SW 1271 (cell line): ENCODE data around the gene USP43.
A peak's percentile ranks its signal among the peaks of the same experiment; 100 is the strongest.

Experiments
- DNase-seq, 2 experiments: peaks; one replicate each; lab custom pipeline; 2025; lab: John Stamatoyannopoulos, UW

Gene USP43

DNA sequence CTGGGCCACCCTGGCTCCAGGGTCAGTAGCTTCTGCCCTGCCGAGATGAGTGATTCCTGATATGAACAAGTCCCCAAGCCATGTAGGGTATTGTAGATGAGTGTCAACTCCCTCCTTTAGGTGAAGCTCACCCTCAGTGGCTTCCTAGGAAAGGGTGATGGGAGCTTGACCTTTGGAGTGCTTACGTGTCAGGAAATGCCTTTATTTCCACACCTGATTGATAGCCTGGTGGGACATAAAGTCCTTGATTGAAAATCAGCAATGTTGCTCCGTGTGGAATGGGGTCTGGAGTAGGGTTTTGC is 58.4 kb downstream of the USP43 start:
- DNase-seq = no peak

DNA sequence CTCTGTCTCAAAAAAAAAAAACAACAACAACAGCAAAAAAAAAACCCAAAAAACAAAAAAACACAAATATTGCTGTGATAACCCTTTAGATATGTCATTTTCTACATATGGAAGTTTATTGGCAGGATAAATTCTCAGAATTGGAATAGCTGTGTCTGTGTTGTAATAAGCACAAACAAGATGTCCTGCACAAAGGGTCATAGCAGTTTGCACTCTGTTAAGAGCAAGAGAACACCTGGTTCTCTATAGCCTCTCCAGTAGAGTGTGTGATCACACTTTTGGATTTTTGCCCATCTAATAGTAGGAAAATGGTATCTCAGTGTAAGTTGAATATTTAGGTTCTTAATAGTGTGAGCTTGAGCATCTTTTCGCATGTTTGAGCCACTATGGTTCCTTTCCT is 60.4 kb downstream of the USP43 start:
- no peak for DNase-seq

DNA sequence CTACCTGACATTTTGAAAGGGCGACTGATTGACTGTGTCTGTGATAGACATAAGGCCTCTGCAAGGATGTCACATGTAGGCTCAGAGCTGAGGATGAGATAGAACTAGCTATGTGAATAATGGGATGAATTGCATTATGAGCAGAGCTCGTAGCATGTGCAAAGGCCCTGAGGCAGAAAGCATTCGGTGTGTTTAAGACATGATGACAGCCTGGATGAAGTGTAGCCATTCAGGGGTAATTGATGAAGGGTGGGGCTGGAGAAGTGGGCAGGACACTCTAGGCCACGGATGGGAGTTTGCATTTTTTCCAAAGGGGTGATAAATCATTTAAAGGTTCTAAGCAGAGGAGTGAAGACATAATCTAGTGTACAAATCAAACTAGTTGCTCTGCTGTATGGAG is 62.6 kb downstream of the USP43 start:
- no peak for DNase-seq

DNA sequence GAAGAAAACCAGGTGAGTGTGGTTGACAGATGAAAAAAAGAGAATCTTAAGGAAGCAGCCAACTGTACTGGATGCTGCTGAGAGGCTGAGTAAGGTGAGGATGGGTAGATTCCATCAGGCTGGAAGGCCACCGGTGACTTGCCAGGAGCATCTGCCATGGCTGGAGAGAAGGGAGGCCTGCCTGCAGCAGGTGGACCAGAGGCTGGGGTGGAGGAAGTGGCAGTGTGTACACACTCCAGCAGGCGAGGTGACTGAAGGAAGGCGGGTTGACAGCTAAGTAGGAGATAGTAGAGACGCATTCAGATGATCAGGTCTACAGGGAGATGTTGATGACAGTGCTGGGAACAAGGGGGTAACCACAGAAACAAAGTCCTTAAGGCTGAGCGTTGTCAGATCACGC is 69.5 kb downstream of the USP43 start:
- no peak for DNase-seq

DNA sequence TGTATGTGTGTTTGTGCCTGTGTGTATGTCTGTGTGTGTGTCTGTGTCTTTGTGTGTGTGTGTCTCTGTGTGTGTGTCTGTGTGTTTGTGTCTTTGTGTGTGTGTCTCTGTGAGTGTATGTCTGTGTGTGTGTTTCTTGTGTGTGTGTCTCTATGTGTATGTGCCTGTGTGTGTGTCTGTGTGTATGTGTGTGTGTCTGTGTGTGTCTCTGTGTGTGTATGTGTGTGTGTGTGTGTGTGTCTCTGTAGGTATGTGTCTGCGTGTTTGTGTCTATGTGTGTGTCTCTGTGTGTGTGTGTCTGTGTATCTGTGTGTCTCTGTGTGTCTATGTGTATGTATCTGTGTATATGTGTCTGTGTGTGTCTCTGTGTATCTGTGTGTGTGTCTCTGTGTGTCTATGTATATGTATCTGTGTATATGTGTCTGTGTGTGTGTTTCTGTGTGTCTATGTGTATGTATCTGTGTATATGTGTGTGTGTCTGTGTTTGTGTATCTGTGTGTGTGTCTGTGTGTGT is 70.2 kb downstream of the USP43 start:
- DNase-seq = no peak

DNA sequence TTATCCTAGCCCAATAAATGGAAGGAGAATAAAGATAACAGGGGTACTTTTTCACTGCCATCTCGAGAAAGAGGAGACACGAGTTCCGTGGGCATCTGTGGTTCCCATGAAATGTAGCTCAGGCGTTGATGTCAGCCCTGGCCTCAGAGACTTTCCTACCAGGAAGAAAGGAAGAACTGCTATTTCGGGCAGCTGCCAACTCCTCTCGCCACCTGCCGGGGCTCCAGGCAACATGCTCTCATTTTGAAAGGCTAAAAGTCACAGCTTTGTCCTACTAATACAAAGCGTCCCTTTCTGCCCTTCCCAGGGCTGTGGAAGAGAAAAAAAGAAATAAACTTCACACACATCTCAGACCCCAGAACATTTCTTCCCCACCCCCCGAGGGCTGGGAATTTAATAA is 80.3 kb downstream of the USP43 start:
- no peak for DNase-seq

DNA sequence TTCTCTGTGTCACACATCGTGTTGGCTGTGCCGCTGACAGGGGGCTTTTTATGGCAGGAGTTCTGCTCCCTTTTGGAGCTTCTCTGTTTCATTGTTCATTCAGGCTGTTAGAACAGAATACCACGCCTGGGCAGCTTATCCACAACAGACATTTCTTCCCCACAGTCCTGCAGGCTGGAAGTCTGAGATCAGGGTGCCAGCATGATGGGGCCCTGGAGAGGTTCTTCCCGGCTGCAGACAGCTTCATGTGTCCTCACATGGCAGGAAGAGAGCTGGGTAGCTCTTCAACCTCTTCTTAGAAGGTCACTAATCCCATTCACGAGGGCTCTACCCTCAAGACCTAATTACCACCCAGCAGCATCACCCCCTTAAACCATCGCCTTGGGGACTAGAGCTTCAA is 81.0 kb downstream of the USP43 start:
- no peak for DNase-seq

DNA sequence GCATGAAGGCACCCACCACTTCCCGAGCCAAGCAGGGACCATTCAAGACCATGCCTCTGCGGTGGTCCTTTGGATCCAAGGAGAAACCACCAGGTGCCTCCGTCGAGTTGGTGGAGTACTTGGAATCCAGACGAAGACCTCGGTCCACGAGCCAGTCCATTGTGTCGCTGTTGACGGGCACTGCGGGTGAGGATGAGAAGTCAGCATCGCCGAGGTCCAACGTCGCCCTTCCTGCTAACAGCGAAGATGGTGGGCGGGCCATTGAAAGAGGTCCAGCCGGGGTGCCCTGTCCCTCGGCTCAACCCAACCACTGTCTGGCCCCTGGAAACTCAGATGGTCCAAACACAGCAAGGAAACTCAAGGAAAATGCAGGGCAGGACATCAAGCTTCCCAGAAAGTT is 82.7 kb downstream of the USP43 start:
- DNase-seq = no peak

DNA sequence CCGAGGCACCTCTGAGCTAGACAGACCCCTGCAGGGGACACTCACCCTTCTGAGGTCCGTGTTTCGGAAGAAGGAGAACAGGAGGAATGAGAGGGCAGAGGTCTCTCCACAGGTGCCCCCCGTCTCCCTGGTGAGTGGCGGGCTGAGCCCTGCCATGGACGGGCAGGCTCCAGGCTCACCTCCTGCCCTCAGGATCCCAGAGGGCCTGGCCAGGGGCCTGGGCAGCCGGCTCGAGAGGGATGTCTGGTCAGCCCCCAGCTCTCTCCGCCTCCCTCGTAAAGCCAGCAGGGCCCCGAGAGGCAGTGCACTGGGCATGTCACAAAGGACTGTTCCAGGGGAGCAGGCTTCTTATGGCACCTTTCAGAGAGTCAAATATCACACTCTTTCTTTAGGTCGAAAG is 83.2 kb downstream of the USP43 start:
- no peak for DNase-seq

DNA sequence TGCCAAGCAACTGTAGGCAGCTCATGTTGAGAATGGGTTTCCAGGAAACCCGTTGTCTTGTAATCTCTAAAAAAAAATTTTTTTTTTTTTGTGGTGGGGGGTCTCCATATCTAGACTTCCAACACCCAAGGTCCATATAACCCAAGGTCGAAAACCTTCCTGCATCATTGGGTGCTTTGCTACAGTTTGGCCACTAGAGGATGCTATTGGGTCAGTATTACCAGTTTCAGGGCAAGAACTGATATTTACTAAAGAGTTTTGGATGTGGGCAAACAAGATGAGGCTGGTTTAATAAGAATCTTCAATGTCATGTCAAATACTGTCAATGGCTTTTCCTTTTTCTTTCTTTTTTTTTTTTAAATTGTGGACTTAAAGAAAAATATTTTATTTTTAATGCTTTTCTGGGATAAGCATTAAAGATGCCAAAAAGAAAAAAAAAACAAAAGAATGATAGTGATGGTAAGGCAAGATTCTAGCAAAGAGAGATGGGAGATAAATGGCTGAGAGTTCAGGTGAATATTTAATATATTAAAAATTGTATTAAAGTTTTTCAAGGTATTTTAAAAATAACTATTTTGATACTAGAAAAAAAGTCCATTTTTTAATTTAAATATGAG is 83.8 kb downstream of the USP43 start:
- DNase-seq = peak in 1 of 2 experiments; percentile 58

DNA sequence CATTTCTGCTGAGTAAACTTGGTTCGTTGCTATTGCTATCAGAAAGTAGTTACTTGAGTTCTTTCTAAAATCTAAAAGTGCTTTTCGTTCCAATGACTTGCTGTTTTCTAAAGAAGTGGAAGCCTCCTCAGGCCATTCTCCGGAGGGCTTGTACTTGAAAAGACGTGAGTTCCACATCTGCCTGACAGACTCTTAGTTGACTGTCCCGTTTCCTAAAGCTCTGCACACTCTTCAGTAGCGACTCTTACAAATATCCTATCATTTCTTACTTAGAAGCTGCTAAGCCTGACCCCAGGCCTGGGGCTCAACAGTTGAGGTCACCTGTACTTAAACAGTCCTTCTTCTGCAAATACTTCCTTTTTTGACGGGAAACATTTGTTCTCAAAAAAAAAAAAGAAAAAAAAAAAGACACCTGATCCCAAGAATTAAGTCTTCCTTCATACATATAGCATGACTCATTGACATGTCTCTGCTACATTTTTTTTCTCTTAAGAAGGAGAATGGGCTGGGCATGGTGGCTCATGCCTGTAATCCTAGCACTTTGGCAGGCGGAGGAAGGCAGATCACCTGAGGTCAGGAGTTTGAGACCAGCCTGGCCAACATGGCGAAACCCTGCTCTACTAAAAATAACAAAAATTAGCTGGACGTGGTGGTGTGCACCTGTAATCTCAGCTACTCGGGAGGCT is 84.6 kb downstream of the USP43 start:
- DNase-seq = no peak

DNA sequence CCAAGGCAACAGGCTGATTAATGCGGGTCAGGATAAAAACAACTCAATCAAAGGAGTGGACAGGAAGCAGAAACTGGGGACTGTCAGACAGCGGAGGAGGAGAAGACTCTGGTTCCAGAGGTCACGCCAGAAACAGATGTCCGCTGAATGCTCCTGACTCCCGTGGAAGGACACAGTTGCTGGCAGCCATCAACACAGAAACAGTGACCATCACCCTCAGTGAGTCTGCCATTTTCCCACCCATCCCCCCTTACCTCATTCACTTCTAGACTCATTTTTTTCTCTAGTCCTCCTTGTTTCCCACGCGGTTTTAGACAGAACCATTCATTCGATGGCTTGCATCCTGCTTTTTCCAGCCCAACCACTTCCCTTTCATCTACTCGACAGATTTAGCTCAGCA is 105.2 kb downstream of the USP43 start:
- no peak for DNase-seq

DNA sequence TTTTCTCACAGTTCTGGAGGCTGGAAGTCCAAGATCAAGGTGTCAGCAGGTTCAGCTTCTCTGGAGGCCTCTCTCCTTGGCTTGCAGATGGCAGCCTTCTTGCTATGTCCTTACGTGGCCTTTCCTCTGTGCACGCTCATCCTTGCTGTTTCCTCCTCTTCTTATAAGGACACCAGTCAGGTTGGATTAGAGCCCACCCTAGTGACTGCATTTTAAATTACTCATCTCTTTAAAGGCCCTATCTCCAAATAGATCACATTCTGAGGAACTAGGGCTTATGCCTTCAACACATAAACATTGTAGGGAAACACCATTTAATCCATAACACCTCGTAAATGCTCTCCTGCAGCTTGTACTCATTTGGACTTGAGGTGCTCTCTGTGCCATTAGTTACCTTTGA is 109.8 kb downstream of the USP43 start:
- DNase-seq = no peak

DNA sequence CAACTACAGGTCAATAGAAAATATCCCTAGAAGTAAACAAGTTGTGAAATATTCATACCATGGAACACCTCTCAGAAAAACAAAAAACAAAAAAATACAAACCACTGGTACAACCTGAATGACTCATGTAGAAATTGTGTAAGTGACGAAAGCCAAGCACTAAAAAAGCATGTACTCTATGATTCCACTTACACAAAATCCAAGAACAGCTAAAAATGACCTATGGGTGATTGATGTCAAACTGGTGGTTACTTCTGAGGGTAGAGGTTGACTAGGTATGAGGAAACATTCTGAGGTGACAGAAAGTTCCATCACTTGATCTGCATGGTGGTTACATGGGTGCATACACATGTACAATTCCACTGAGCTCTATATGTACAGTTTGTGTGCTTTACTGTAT is 114.9 kb downstream of the USP43 start:
- no peak for DNase-seq

DNA sequence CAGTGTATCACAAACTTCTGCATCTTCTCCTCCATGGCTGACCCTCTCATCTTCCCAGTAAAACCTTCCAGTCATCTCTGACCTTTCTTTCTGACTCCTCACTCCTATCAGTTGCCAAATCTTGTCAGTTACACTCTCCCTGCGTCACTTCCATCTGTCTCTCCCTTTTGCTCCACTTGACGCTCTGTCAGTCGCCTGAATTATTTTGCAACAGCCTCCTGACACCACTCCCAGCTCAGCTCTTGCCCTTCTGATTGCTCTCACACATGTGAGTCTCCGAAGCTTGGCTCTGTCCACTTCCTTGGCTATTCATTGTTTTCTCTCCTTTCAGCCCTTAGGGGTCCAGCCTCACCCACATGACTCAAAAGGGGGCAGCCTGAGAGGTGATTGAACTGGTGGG is 118.3 kb downstream of the USP43 start:
- no peak for DNase-seq

DNA sequence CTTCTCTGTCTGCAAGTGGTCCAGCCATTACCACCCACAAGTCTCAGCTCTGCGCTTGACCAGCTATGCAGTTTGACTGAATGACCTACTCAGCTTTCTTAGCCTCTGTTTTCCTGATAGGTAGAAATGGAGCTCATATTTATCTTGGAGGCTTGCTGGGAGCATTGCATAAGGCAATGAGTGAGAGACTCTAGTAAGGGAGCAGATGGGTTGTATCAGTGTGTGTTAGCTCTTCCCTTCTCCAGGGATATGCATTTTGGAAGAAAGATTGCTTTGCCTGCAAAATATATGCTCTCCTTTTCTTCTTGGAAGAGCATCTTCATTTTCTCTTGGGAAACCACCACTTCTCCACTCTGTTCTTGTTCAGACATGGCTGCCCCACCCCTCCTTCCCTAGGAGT is 120.0 kb downstream of the USP43 start:
- no peak for DNase-seq

DNA sequence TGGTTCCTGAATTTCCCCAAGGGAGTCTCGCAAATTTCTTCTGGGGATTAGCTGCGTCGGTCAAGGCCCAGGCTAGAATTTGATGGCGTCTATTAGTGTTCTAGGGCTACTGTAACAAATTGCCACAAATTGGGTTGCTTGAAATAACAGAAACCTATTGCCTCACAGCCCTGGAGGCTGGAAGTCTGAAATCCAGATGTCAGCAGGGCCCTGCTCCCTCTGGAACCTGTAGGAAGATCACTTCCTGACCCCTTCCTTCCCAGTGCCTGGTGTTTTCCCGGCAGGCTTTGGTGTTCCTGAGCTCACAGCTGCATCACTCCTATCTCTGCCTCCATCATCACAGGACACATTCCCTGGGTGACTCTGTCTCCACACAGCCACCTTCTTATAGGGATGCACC is 121.7 kb downstream of the USP43 start:
- DNase-seq = no peak

DNA sequence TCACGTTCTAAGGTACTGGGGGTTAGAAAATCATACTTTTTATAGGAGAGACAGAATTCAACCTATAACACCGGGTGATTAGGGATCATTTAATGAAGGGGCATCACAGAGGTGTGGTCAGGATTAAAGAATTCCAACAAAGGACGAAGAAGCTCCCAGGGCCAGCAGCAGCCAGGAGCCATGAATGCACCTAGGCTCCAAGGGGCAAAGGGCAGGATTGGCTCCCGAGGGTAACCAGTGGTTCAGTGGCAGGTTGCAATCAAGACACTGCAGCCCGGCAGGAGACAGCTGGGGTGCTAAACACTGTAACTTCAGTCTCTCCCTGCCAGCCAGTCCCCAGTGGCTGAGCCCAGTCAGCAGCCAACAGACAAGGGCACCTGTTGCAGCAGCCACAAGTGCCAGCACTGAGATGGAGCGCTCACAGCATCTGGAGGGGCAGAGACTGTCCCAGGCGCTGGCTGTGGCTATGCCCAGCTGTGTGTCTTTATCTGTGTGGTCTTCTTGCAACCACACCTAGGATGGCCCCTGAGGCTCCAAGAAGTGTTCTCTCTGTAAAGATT is 122.2 kb downstream of the USP43 start:
- DNase-seq = no peak

DNA sequence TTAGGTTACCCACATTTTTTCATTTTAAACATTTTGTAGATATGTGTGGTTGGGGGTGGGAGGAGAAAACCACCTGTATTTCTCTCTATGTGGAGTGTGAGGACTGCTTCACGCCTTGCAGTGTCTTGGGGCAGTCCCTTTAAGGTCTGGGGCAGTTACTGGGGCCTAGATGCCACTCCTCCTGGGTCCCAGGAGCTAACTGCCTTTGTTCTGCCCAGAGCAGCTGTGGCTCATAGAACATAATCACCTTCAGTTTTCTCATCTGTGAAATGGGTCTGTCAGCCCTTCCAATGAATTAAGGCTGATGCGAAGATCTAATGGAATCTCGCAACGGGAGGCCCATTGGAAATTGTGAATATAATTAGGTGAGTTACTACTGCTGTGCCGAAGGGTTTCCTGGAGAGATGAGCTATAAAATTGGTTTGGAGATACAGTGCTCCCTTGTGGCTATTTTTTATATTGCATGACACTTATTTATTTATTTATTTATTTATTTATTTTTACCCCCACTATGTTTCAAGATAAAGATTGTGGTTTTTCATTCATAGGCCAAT is 123.1 kb downstream of the USP43 start:
- DNase-seq = peak in 1 of 2 experiments; percentile 58

DNA sequence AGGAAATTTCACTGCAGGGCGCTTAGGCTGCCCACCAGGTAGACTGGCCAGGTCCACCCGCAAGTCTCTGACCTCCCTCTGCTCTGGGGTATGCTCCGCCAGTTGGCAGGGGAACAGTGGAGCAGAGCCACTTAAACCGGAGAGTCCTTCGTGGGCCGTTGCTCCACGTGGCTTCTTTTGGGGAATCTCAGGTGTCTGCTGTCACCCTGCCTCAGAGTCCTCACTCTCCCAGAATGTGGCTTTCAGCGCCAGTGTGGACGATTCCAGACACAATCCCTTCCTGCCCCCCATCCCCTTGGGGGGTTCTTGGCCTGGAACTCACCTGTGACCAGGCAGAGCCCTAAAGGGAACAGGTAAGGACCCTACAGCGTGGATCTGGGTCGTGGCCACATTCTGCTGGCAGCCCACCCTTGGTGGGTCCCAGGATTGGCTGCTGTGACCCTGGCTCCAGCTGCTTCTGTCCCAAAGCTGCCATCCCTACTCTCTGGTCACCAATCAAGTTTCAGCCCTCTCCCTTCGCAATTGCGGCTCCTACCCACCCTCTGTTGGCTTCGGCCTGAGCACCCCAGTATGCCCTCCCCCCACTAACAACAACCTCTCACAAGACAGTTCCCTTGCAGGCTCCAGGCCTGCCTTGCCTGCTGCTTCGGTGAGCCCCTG is 123.8 kb downstream of the USP43 start:
- no peak for DNase-seq

DNA sequence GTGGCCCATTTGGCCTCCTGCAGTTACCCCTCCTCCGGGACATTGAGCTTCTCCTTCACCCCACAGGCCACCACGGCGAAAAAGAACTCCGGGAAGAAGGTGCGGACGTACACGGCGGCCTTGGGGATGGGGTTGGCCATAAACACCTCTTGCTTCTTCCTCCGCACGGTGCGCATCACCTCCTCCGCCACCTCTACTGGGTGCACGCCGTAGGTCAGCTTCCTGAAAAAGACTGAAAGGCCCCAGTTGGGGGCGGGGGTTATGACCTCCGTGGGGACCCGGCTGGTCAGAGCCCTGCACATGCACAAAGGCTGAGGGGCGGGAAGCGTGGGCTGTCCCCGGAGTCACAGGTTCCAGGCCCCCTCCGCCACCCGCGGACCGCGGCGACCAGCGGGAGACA is 126.1 kb downstream of the USP43 start:
- DNase-seq = no peak

DNA sequence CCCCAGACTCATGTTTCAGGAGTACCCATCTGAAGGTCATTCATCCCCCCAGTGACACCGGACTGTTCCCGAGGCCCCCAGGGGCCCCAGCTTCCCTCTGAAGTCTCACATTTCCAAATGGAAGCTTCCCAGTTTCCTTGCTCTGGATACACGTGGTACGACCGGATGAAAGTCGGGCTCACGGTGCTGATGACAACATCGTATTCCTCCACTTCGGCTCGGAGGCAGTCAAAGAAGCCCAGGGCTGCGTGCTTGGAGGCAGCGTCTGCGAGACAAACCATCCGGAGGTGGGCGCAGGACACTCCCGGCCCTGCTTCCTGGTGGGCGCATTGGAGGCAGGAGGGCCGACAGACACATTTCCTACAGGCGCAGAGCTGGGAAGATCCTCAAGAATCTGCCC is 127.3 kb downstream of the USP43 start:
- no peak for DNase-seq

DNA sequence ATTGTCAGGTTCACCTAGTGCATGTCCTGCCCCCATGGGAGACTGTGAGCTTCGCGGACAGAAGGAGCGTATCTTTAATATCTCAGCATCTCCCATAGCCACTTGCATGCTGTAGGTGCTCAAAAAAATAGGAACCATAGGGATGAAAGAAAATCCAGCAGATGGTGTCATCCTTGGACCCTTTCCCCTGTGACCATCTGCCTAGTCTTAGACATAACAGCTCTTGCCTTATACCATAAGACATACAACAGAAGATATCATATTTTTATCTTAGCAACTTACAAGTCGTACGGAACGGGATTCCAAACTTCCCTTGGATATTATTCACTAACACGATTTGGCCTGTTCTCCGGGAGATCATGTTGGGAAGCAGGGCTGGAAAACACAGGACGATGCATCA is 131.6 kb downstream of the USP43 start:
- no peak for DNase-seq
